HL-60 (cell line): Measurements from ENCODE around the gene SPINDOC.

ENCODE experiments used
- CTCF ChIP-seq: IDR thresholded peaks from one replicate; pipeline ENCODE4 v1.5.1; 2011; ENCODE audit warnings: low read length, control low read depth, inconsistent platforms; ENCODE audit not compliant: insufficient read depth
- POLR2AphosphoS5 ChIP-seq: IDR thresholded peaks from 2 replicates; pipeline ENCODE4 v1.6.1; 2012; ENCODE audit warnings: low read depth

- TF ChIP-seq CTCF (no peak), POLR2AphosphoS5 (no peak)
These were observed 60.1 kb downstream of the SPINDOC start for GRCh38 chr11:63873311-63873710.
